NCI-H748 treated with DMSO at 0.1 percent for 48 hours (cell line): ENCODE results near the gene IFI44L.

Experiments
- DNase-seq: peaks from one replicate; lab custom pipeline; 2025; lab: John Stamatoyannopoulos, UW

IFI44L gene

DNA sequence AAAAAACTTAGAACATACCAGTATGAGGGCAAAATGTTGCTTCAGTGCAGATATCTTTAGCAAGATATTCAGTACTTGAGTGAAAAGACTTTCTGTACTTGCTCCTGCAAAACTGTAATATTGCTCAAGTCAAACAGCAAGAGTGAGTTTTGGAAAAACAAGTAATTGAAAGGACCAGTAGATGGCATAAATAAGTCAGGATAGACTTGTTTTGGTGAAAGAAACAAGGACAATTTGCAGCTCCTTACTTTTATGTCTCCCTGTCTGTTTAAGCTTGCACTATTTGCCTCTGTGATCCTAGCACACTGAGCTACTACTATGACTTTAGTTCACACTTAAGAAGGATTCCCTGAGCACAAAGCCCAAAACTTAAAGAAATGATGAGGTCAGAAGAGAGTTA lies 68.4 kb downstream of the IFI44L start:
- no peak for DNase-seq

DNA sequence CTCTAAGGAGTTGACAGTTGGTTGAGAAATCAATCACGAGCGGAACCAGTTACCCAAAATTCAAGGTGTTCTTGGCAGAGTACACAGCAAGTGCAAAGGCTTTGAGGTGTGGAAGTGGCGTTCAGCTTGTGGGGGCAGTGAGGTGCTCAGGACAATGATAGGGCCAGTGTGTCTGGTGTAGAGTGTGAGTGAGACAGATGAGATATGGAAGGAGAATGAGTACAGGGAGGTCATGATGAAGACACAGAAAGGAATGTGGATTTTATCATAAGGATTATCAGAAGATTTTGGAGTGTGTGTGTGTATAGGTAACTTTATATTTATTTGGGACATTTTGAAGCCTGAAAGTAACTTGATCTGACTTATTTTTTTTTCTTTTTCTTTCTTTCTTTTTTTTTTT lies 70.3 kb downstream of the IFI44L start:
- no peak for DNase-seq

DNA sequence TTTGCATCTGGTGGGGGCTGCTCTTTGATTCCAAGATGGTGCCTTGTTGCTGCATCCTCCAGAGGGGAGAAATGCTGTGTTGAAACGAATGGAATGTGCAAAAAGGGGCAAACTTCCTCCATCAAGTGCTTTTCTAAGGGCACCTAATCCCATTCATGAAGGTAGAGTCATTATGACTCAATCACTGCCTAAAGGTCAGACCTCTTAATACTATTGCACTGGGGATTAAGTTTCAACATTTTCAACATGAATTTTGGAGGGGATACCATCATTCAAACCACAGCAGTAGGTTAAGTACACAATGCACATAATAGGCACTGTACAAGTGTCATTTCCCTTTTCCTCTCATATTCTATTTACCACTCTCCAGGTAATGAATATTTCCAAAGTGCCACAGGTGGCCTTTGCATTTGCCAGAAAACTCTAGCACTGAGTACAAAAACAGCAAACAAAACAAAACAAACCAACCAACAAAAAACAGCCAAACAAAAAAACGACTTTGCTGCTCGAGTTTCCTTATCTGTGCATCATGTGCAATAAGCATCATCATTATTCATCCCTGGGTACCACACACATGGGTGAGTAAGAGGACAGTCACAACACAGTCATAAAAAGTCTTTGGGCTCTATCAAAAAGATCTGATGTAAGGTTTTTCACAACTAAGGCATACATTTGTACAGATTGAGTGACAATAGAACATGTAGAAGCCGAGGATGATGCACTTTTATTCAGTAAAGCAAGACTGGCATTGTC lies 71.9 kb downstream of the IFI44L start:
- no peak for DNase-seq
